CD4-positive, alpha-beta memory T cell (primary cell): ENCODE measurements around the gene ELK1. TPM values are rescaled to one million over a fixed set of nuclear protein-coding genes. Genes with fewer than 3 reads are reported as not detected.

Source experiments
- CTCF ChIA-PET: fragments of 350-600 bp; sonication (Branson Sonifier 250); formaldehyde crosslinking; loops from one replicate; lab custom pipeline; 2021; ENCODE audit warnings: inconsistent platforms; ENCODE audit not compliant: partially characterized antibody; lab: Charles Lee
- POLR2A ChIA-PET: fragments of 350-600 bp; sonication (Branson Sonifier 250); formaldehyde crosslinking; loops from one replicate; lab custom pipeline; 2021; ENCODE audit not compliant: partially characterized antibody; lab: Charles Lee
- DNase-seq, 5 donors: peaks; one replicate each; pipeline versions ENCODE4 v3.0.0 to v3.0.0-alpha.2; 2020 to 2022; ENCODE audit warnings: mixed read lengths in 1 of 5
- H3K27ac ChIP-seq: one replicate; pipeline ENCODE4 v1.7.0; 2013; ENCODE audit warnings: low read depth, low read length
- H3K27me3 ChIP-seq: 2 replicates; pipeline ENCODE4 v1.7.0; 2013; ENCODE audit warnings: mild to moderate bottlenecking, low read length, moderate library complexity; ENCODE audit not compliant: insufficient read depth
- H3K36me3 ChIP-seq: 2 replicates; pipeline ENCODE4 v1.7.0; 2013; ENCODE audit warnings: mild to moderate bottlenecking, low read length, moderate library complexity; ENCODE audit not compliant: insufficient read depth
- H3K4me1 ChIP-seq: 2 replicates; pipeline ENCODE4 v1.7.0; 2013; ENCODE audit warnings: mild to moderate bottlenecking, low read length, moderate library complexity; ENCODE audit not compliant: insufficient read depth
- H3K4me3 ChIP-seq, 2 donors: one replicate each; pipeline ENCODE4 v1.7.0; 2013; ENCODE audit warnings: low read length in 2 of 2, mild to moderate bottlenecking in 1 of 2
- H3K9me3 ChIP-seq, 2 donors: one replicate each; pipeline ENCODE4 v1.7.0; 2013; ENCODE audit warnings: low read length in 2 of 2, control low read depth in 1 of 2; ENCODE audit not compliant: control insufficient read depth in 1 of 2
- H3K27ac Mint-ChIP-seq, 7 donors: one replicate each; pipeline ENCODE4 v1.8.0; 2020 to 2021; ENCODE audit warnings: mixed read lengths in 7 of 7, mild to moderate bottlenecking in 6 of 7, inconsistent platforms in 3 of 7, moderate library complexity in 3 of 7
- H3K27me3 Mint-ChIP-seq, 2 donors: one replicate each; pipeline ENCODE4 v1.8.0; 2020 to 2021; ENCODE audit warnings: mixed read lengths in 2 of 2
- H3K36me3 Mint-ChIP-seq, 2 donors: one replicate each; pipeline ENCODE4 v1.8.0; 2020 to 2021; ENCODE audit warnings: mixed read lengths in 2 of 2, inconsistent platforms in 1 of 2, mild to moderate bottlenecking in 1 of 2
- H3K4me1 Mint-ChIP-seq, 4 donors: one replicate each; pipeline ENCODE4 v1.8.0; 2020 to 2021; ENCODE audit warnings: mixed read lengths in 4 of 4, mild to moderate bottlenecking in 1 of 4
- H3K4me3 Mint-ChIP-seq, 8 donors: one replicate each; pipeline ENCODE4 v1.8.0; 2020 to 2021; ENCODE audit warnings: mixed read lengths in 8 of 8, mild to moderate bottlenecking in 7 of 8, moderate library complexity in 6 of 8, inconsistent platforms in 3 of 8
- H3K9me3 Mint-ChIP-seq, 8 donors: one replicate each; pipeline ENCODE4 v1.8.0; 2020 to 2021; ENCODE audit warnings: mixed read lengths in 8 of 8, mild to moderate bottlenecking in 5 of 8, inconsistent platforms in 3 of 8, moderate library complexity in 1 of 8
- intact Hi-C: fragments of 100-400 bp; cut with micrococcal nuclease; formaldehyde crosslinking; loops from one replicate; pipeline ENCODE4 v1.15.1; 2023
- polyA plus RNA-seq, 2 donors: library from polyadenylated mRNA; unstranded; fragments of 300-500 nt; fragmentation: Illumina TruSeq; gene quantifications; one replicate each; pipeline ENCODE4 v1.2.3, GENCODE V29; 2021
- total RNA-seq, 2 experiments: library from RNA; stranded (reverse); gene quantifications; one replicate each; pipeline ENCODE4 v1.2.3, GENCODE V29; 2021

ELK1 gene
- total and polyA plus RNA-seq, 4 experiments from 2014 or later, result 21.9 to 38.3 (median 29.5) TPM

DNA sequence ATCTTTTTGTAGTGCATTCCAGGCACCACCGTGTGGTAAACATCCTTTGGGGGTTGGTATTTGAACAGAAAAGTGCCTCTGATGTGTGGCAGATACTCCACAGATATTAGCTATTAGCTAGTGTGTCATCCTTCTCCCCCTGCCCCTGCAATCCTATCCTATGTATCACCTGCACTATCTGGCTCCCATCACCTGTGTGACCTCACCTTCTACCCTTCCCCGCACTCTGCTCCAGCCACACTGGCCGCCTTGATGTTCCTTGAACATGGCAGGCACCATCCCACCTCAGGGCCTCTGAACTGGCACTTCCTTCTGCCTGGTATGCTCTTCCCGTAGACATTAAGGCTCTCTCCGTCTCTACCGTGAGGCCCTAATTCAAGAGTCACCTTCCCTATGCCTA, 3.7 kb downstream of the ELK1 start:
- intact Hi-C loops, result no loop called here
- no peak overlapping the region for H3K4me3 ChIP-seq
- Mint-ChIP-seq H3K36me3 (peaks cover 0 to 44% of the 10 kb centered on the region in 2 donors), H3K4me3 (peak overlapping the region in 1 of 8 donors; percentile 57), H3K27me3 (no peaks in the 10 kb centered on the region), H3K9me3 (no peaks in the 10 kb centered on the region), H3K4me1 (peaks cover 40 to 55% (median 47%) of the 10 kb centered on the region in 4 donors), H3K27ac (peak overlapping the region in 3 of 7 donors; percentile 2 to 46 (median 17))
- H3K4me1 ChIP-seq, result peaks cover 33% of the 10 kb centered on the region
- ChIA-PET POLR2A (interaction anchor here (2.6 kb wide), 1 partner anchor 16 kb away, joined by 9 read pairs; the partner anchor contains the start of gene CFP), CTCF (interaction anchor here (0.7 to 1.2 kb wide), 2 partner anchors 18 to 84 kb away, joined by 3 read pairs; no protein-coding TSS in a partner anchor)
- H3K9me3 ChIP-seq, result no peaks in the 10 kb centered on the region
- H3K27ac ChIP-seq, result no peak overlapping the region
- no peaks in the 10 kb centered on the region for H3K27me3 ChIP-seq
- peaks cover 8% of the 10 kb centered on the region for H3K36me3 ChIP-seq
- no peak for DNase-seq

- ChIA-PET POLR2A (no interaction called here), CTCF (interaction anchor here (1.2 kb wide), 1 partner anchor 15 kb away, joined by 6 read pairs; no protein-coding TSS in a partner anchor)
- Histone ChIP-seq H3K36me3 (peaks cover 12% of the 10 kb centered on the region), H3K9me3 (no peaks in the 10 kb centered on the region), H3K4me1 (peaks cover 26% of the 10 kb centered on the region), H3K27ac (no peak overlapping the region), H3K27me3 (no peaks in the 10 kb centered on the region), H3K4me3 (no peak overlapping the region)
- Mint-ChIP-seq H3K36me3 (peaks cover 0 to 41% of the 10 kb centered on the region in 2 donors), H3K27me3 (no peaks in the 10 kb centered on the region), H3K4me1 (peaks cover 34 to 45% (median 39%) of the 10 kb centered on the region in 4 donors), H3K4me3 (no peak overlapping the region), H3K9me3 (no peaks in the 10 kb centered on the region), H3K27ac (peak overlapping the region in 2 of 7 donors; percentile 53)
- DNase-seq, result no peak
- intact Hi-C loops, result no loop called here
Observed at GRCh38 chrX:47645530-47645929, 4.8 kb downstream of the ELK1 start.

DNA sequence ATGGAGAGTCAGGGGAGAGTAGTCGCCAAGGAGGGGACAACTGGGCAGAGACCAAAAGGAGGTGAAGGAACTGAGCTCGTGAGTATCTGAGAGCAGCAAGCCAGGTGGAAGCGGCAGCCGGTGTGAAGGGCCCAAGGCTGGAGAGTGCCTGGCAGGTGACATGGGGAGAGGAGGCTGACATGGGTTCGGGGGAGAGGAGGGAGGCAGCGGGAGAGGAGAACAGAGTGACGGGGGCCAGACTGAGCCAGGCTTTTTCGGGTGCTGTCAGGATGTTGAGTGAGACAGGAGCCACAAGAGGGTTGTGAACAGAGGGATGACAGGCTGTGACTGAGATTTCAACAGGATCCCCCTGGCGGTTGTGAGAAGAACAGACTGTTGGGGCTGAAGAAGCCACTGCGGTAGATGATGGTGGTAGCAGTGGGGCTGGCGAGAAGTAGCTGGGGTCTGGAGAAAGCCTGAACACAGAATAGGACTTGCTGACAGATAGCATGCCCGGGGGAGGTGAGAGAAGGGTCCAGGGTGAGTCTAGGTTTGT, 5.7 kb downstream of the ELK1 start:
- H3K9me3 Mint-ChIP-seq, result no peaks in the 10 kb centered on the region
- H3K4me1 Mint-ChIP-seq, result peaks cover 34 to 42% (median 38%) of the 10 kb centered on the region in 4 donors
- Histone ChIP-seq H3K9me3 (no peaks in the 10 kb centered on the region), H3K4me3 (no peak overlapping the region), H3K36me3 (peaks cover 19% of the 10 kb centered on the region), H3K27ac (no peak overlapping the region), H3K27me3 (no peaks in the 10 kb centered on the region), H3K4me1 (peaks cover 26% of the 10 kb centered on the region)
- CTCF ChIA-PET, result interaction anchor here (0.6 to 1.4 kb wide), 5 partner anchors 10 to 101 kb away, joined by 3 to 7 read pairs (median 3); no protein-coding TSS in a partner anchor
- intact Hi-C loops, result no loop called here
- peak overlapping the region in 4 of 7 donors; percentile 1 to 72 (median 41) for H3K27ac Mint-ChIP-seq
- POLR2A ChIA-PET, result interaction anchor here (1.1 kb wide), 1 partner anchor 15 kb away, joined by 4 read pairs; the partner anchor contains the start of gene CFP
- H3K36me3 Mint-ChIP-seq, result peaks cover 6 to 48% of the 10 kb centered on the region in 2 donors
- DNase-seq, result peak in 2 of 5 donors; percentile 31
- H3K4me3 Mint-ChIP-seq, result peak overlapping the region in 3 of 8 donors; percentile 8 to 39 (median 12)
- no peaks in the 10 kb centered on the region for H3K27me3 Mint-ChIP-seq

DNA sequence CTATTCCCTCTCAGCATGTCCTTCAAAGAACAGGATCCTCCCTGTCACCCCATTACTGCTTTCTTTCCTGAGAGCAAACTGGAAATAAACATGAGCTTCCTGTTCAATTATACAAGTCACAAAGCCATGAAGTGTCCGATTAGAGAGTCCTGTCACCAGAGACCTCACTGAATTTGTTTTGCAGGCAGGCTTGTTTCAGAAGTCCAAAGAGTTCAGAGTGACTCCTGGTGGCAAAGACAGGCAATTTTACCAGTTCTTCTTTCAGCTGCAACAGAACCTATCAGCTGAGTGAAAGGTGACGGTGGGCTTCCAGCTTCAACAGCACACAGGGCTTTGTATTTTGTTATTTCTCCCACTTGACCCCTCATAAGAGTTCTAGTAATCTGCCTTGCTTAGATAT, 6.4 kb downstream of the ELK1 start:
- Histone ChIP-seq H3K4me1 (peaks cover 21% of the 10 kb centered on the region), H3K36me3 (peaks cover 26% of the 10 kb centered on the region), H3K27ac (no peak overlapping the region), H3K9me3 (no peaks in the 10 kb centered on the region), H3K27me3 (no peaks in the 10 kb centered on the region), H3K4me3 (no peak overlapping the region)
- Mint-ChIP-seq H3K9me3 (no peaks in the 10 kb centered on the region), H3K27me3 (no peaks in the 10 kb centered on the region), H3K27ac (peak overlapping the region in 2 of 7 donors; percentile 9 to 72), H3K36me3 (peaks cover 8 to 48% of the 10 kb centered on the region in 2 donors), H3K4me3 (no peak overlapping the region), H3K4me1 (peaks cover 29 to 35% (median 32%) of the 10 kb centered on the region in 4 donors)
- intact Hi-C loops, result no loop called here
- POLR2A ChIA-PET, result interaction anchor here (0.6 to 1.1 kb wide), 2 partner anchors 13 to 14 kb away, joined by 3 to 4 read pairs; partner anchors contain the start of gene CFP
- no peak for DNase-seq
- CTCF ChIA-PET, result interaction anchor here (1.1 to 1.4 kb wide), 2 partner anchors 11 to 15 kb away, joined by 3 to 7 read pairs; no protein-coding TSS in a partner anchor

DNA sequence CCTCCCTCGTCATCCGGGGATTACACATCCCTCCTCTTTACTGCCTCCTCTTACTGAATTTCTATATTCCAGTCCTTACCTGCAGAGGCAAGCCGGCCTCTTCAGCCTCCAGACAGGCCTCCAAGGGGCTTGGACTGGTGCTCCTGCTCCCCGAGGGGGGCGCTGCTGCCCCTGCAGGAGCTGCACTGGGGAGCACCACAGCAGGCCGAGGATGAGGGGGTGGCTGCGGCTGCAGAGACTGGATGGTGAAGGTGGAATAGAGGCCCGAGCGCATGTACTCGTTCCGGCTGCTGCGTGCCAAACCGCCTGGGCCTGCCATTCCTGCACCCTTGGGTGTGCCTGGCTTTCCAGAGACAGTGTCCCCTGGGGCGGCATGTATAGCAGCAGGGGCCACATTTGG, 11.5 kb downstream of the ELK1 start:
- intact Hi-C loops, result loop anchor here (5.0 kb wide), 1 partner anchor 447 kb away; the partner anchor contains the start of gene UBA1
- CTCF ChIA-PET, result no interaction called here
- peaks cover 0 to 18% (median 6%) of the 10 kb centered on the region in 4 donors for H3K4me1 Mint-ChIP-seq
- H3K9me3 ChIP-seq, result no peaks in the 10 kb centered on the region
- no peaks in the 10 kb centered on the region for H3K4me1 ChIP-seq
- H3K27me3 Mint-ChIP-seq, result no peaks in the 10 kb centered on the region
- H3K4me3 ChIP-seq, result no peak overlapping the region
- H3K4me3 Mint-ChIP-seq, result peak overlapping the region in 3 of 8 donors; percentile 20 to 41 (median 25)
- H3K27ac Mint-ChIP-seq, result peak overlapping the region in 3 of 7 donors; percentile 24 to 76 (median 53)
- no peaks in the 10 kb centered on the region for H3K9me3 Mint-ChIP-seq
- H3K27ac ChIP-seq, result no peak overlapping the region
- peaks cover 30% of the 10 kb centered on the region for H3K36me3 ChIP-seq
- DNase-seq, result no peak
- H3K36me3 Mint-ChIP-seq, result peaks cover 8 to 42% of the 10 kb centered on the region in 2 donors
- no peaks in the 10 kb centered on the region for H3K27me3 ChIP-seq
- POLR2A ChIA-PET, result no interaction called here

GRCh38 chrX:47637546-47638195, 12.7 kb downstream of the ELK1 start:
- H3K27me3 Mint-ChIP-seq, result no peaks in the 10 kb centered on the region
- Histone ChIP-seq H3K4me3 (no peak overlapping the region), H3K27ac (no peak overlapping the region), H3K4me1 (no peaks in the 10 kb centered on the region), H3K9me3 (no peaks in the 10 kb centered on the region), H3K27me3 (no peaks in the 10 kb centered on the region), H3K36me3 (peaks cover 27% of the 10 kb centered on the region)
- CTCF ChIA-PET, result no interaction called here
- H3K36me3 Mint-ChIP-seq, result peaks cover 8 to 41% of the 10 kb centered on the region in 2 donors
- no peaks in the 10 kb centered on the region for H3K9me3 Mint-ChIP-seq
- intact Hi-C loops, result loop anchor here (5.0 kb wide), 1 partner anchor 445 kb away; the partner anchor contains the start of gene UBA1
- DNase-seq, result peak in 4 of 5 donors; percentile 30 to 51 (median 38)
- H3K4me3 Mint-ChIP-seq, result peak overlapping the region; percentile 46 to 76 (median 64)
- peaks cover 0 to 18% (median 6%) of the 10 kb centered on the region in 4 donors for H3K4me1 Mint-ChIP-seq
- peak overlapping the region; percentile 50 to 93 (median 87) for H3K27ac Mint-ChIP-seq
- POLR2A ChIA-PET, result no interaction called here
